ENCODE results near the gene VPS13D.

The VPS13D gene

GRCh38 chr1:12438349-12438924 is 208.6 kb downstream of the VPS13D start:
- Histone ChIP-seq H3K27me3 (replicated peaks; ENCODE audit: control insufficient read depth, insufficient read depth, low read length, poor library complexity, severe bottlenecking) (no peaks in the 10 kb centered on the region), H3K4me3 (ENCODE audit: insufficient read depth, low read depth, low read length, poor library complexity, severe bottlenecking) (no peak overlapping the region), H3K9me3 (ENCODE audit: control insufficient read depth, low read length) (no peaks in the 10 kb centered on the region), H3K27ac (ENCODE audit: insufficient read depth, low read length, poor library complexity, severe bottlenecking) (no peak overlapping the region), H3K36me3 (ENCODE audit: control insufficient read depth, insufficient read depth, low read length) (no peaks in the 10 kb centered on the region), H3K4me1 (ENCODE audit: control insufficient read depth, insufficient read depth, low read length, poor library complexity, severe bottlenecking) (peaks cover 33% of the 10 kb centered on the region)
- DNase-seq, result peak in 1 of 3 donors; percentile 24

GRCh38 chr1:12439073-12439472 is 209.2 kb downstream of the VPS13D start:
- Histone ChIP-seq H3K27me3 (replicated peaks; ENCODE audit: control insufficient read depth, insufficient read depth, low read length, poor library complexity, severe bottlenecking) (no peaks in the 10 kb centered on the region), H3K36me3 (ENCODE audit: control insufficient read depth, insufficient read depth, low read length) (no peaks in the 10 kb centered on the region), H3K4me1 (ENCODE audit: control insufficient read depth, insufficient read depth, low read length, poor library complexity, severe bottlenecking) (peaks cover 27% of the 10 kb centered on the region), H3K9me3 (ENCODE audit: control insufficient read depth, low read length) (no peaks in the 10 kb centered on the region), H3K27ac (ENCODE audit: insufficient read depth, low read length, poor library complexity, severe bottlenecking) (no peak overlapping the region), H3K4me3 (ENCODE audit: insufficient read depth, low read depth, low read length, poor library complexity, severe bottlenecking) (no peak overlapping the region)
- no peak for DNase-seq

- Histone ChIP-seq H3K4me3 (ENCODE audit: insufficient read depth, low read depth, low read length, poor library complexity, severe bottlenecking) (no peak overlapping the region), H3K9me3 (ENCODE audit: control insufficient read depth, low read length) (no peaks in the 10 kb centered on the region), H3K27me3 (replicated peaks; ENCODE audit: control insufficient read depth, insufficient read depth, low read length, poor library complexity, severe bottlenecking) (no peaks in the 10 kb centered on the region), H3K36me3 (ENCODE audit: control insufficient read depth, insufficient read depth, low read length) (no peaks in the 10 kb centered on the region), H3K4me1 (ENCODE audit: control insufficient read depth, insufficient read depth, low read length, poor library complexity, severe bottlenecking) (peaks cover 4% of the 10 kb centered on the region), H3K27ac (ENCODE audit: insufficient read depth, low read length, poor library complexity, severe bottlenecking) (no peak overlapping the region)
- DNase-seq, result no peak
Observed at GRCh38 chr1:12441414-12442105, 211.7 kb downstream of the VPS13D start.

GRCh38 chr1:12442217-12442616 is 212.4 kb downstream of the VPS13D start:
- Histone ChIP-seq H3K4me3 (ENCODE audit: insufficient read depth, low read depth, low read length, poor library complexity, severe bottlenecking) (no peak overlapping the region), H3K36me3 (ENCODE audit: control insufficient read depth, insufficient read depth, low read length) (no peaks in the 10 kb centered on the region), H3K27ac (ENCODE audit: insufficient read depth, low read length, poor library complexity, severe bottlenecking) (no peak overlapping the region), H3K4me1 (ENCODE audit: control insufficient read depth, insufficient read depth, low read length, poor library complexity, severe bottlenecking) (peaks cover 1% of the 10 kb centered on the region), H3K9me3 (ENCODE audit: control insufficient read depth, low read length) (no peaks in the 10 kb centered on the region), H3K27me3 (replicated peaks; ENCODE audit: control insufficient read depth, insufficient read depth, low read length, poor library complexity, severe bottlenecking) (no peaks in the 10 kb centered on the region)
- DNase-seq, result no peak

- no peak for DNase-seq
- Histone ChIP-seq H3K9me3 (ENCODE audit: control insufficient read depth, low read length) (no peaks in the 10 kb centered on the region), H3K4me1 (ENCODE audit: control insufficient read depth, insufficient read depth, low read length, poor library complexity, severe bottlenecking) (no peaks in the 10 kb centered on the region), H3K4me3 (ENCODE audit: insufficient read depth, low read depth, low read length, poor library complexity, severe bottlenecking) (no peak overlapping the region), H3K27me3 (replicated peaks; ENCODE audit: control insufficient read depth, insufficient read depth, low read length, poor library complexity, severe bottlenecking) (no peaks in the 10 kb centered on the region), H3K36me3 (ENCODE audit: control insufficient read depth, insufficient read depth, low read length) (no peaks in the 10 kb centered on the region), H3K27ac (ENCODE audit: insufficient read depth, low read length, poor library complexity, severe bottlenecking) (no peak overlapping the region)
Observed at GRCh38 chr1:12443151-12443550, 213.3 kb downstream of the VPS13D start.

GRCh38 chr1:12444329-12444841 is 214.6 kb downstream of the VPS13D start:
- Histone ChIP-seq H3K9me3 (ENCODE audit: control insufficient read depth, low read length) (no peaks in the 10 kb centered on the region), H3K27me3 (replicated peaks; ENCODE audit: control insufficient read depth, insufficient read depth, low read length, poor library complexity, severe bottlenecking) (no peaks in the 10 kb centered on the region), H3K27ac (ENCODE audit: insufficient read depth, low read length, poor library complexity, severe bottlenecking) (no peak overlapping the region), H3K36me3 (ENCODE audit: control insufficient read depth, insufficient read depth, low read length) (no peaks in the 10 kb centered on the region), H3K4me1 (ENCODE audit: control insufficient read depth, insufficient read depth, low read length, poor library complexity, severe bottlenecking) (peaks cover 11% of the 10 kb centered on the region), H3K4me3 (ENCODE audit: insufficient read depth, low read depth, low read length, poor library complexity, severe bottlenecking) (no peak overlapping the region)
- no peak for DNase-seq

GRCh38 chr1:12445257-12445656 is 215.4 kb downstream of the VPS13D start:
- Histone ChIP-seq H3K4me3 (ENCODE audit: insufficient read depth, low read depth, low read length, poor library complexity, severe bottlenecking) (no peak overlapping the region), H3K36me3 (ENCODE audit: control insufficient read depth, insufficient read depth, low read length) (no peaks in the 10 kb centered on the region), H3K9me3 (ENCODE audit: control insufficient read depth, low read length) (no peaks in the 10 kb centered on the region), H3K27me3 (replicated peaks; ENCODE audit: control insufficient read depth, insufficient read depth, low read length, poor library complexity, severe bottlenecking) (no peaks in the 10 kb centered on the region), H3K27ac (ENCODE audit: insufficient read depth, low read length, poor library complexity, severe bottlenecking) (no peak overlapping the region), H3K4me1 (ENCODE audit: control insufficient read depth, insufficient read depth, low read length, poor library complexity, severe bottlenecking) (peaks cover 17% of the 10 kb centered on the region)
- DNase-seq, result no peak

- no peaks in the 10 kb centered on the region for H3K36me3 ChIP-seq (ENCODE audit: control insufficient read depth, insufficient read depth, low read length)
- no peak for DNase-seq
- no peak overlapping the region for H3K4me3 ChIP-seq (ENCODE audit: insufficient read depth, low read depth, low read length, poor library complexity, severe bottlenecking)
- H3K4me1 ChIP-seq (ENCODE audit: control insufficient read depth, insufficient read depth, low read length, poor library complexity, severe bottlenecking), result peaks cover 17% of the 10 kb centered on the region
- H3K9me3 ChIP-seq (ENCODE audit: control insufficient read depth, low read length), result no peaks in the 10 kb centered on the region
- no peak overlapping the region for H3K27ac ChIP-seq (ENCODE audit: insufficient read depth, low read length, poor library complexity, severe bottlenecking)
- H3K27me3 ChIP-seq (replicated peaks; ENCODE audit: control insufficient read depth, insufficient read depth, low read length, poor library complexity, severe bottlenecking), result no peaks in the 10 kb centered on the region
Observed at GRCh38 chr1:12446593-12446992, 216.8 kb downstream of the VPS13D start.

GRCh38 chr1:12447307-12447706 is 217.5 kb downstream of the VPS13D start:
- Histone ChIP-seq H3K4me3 (ENCODE audit: insufficient read depth, low read depth, low read length, poor library complexity, severe bottlenecking) (no peak overlapping the region), H3K36me3 (ENCODE audit: control insufficient read depth, insufficient read depth, low read length) (no peaks in the 10 kb centered on the region), H3K9me3 (ENCODE audit: control insufficient read depth, low read length) (no peaks in the 10 kb centered on the region), H3K27me3 (replicated peaks; ENCODE audit: control insufficient read depth, insufficient read depth, low read length, poor library complexity, severe bottlenecking) (no peaks in the 10 kb centered on the region), H3K4me1 (ENCODE audit: control insufficient read depth, insufficient read depth, low read length, poor library complexity, severe bottlenecking) (peaks cover 17% of the 10 kb centered on the region), H3K27ac (ENCODE audit: insufficient read depth, low read length, poor library complexity, severe bottlenecking) (no peak overlapping the region)
- DNase-seq, result no peak

GRCh38 chr1:12447849-12448312 is 218.1 kb downstream of the VPS13D start:
- H3K9me3 ChIP-seq (ENCODE audit: control insufficient read depth, low read length), result no peaks in the 10 kb centered on the region
- no peaks in the 10 kb centered on the region for H3K36me3 ChIP-seq (ENCODE audit: control insufficient read depth, insufficient read depth, low read length)
- H3K4me1 ChIP-seq (ENCODE audit: control insufficient read depth, insufficient read depth, low read length, poor library complexity, severe bottlenecking), result peaks cover 18% of the 10 kb centered on the region
- no peaks in the 10 kb centered on the region for H3K27me3 ChIP-seq (replicated peaks; ENCODE audit: control insufficient read depth, insufficient read depth, low read length, poor library complexity, severe bottlenecking)
- no peak overlapping the region for H3K27ac ChIP-seq (ENCODE audit: insufficient read depth, low read length, poor library complexity, severe bottlenecking)
- no peak overlapping the region for H3K4me3 ChIP-seq (ENCODE audit: insufficient read depth, low read depth, low read length, poor library complexity, severe bottlenecking)
- DNase-seq, result no peak

All from effector memory CD4-positive, alpha-beta T cell (primary cell).